Esophagus squamous epithelium (tissue), 4 donors: Measurements from ENCODE around the gene PGBD5.

Source experiments
- CTCF ChIP-seq, 6 experiments: fragments of 450-650 bp in 4 of 6; fragments of 200-600 bp in 2 of 6; sonication (generic) in 2 of 6; IDR thresholded peaks; one replicate each; pipeline ENCODE4 v1.5.1; 2016 to 2019; ENCODE audit warnings: antibody characterized with exemption in 6 of 6, mild to moderate bottlenecking in 4 of 6, moderate library complexity in 4 of 6
- POLR2A ChIP-seq, 4 donors: fragments of 450-650 bp; IDR thresholded peaks; one replicate each; pipeline ENCODE4 v1.6.1; 2017; ENCODE audit warnings: antibody characterized with exemption in 4 of 4, mild to moderate bottlenecking in 4 of 4, moderate library complexity in 3 of 4

- TF ChIP-seq POLR2A (IDR thresholded peaks at IDR 0.05) (no peak), CTCF (IDR thresholded peaks at IDR 0.05) (no peak)
Measured at GRCh38 chr1:230368363-230368762, 57.8 kb downstream of the PGBD5 start.
